Testis (tissue), 2 donors: ENCODE results near the gene FPGT.

Source experiments
- POLR2A ChIP-seq: fragments of 450-650 bp; IDR thresholded peaks from one replicate; pipeline ENCODE4 v1.6.1; 2017; ENCODE audit warnings: antibody characterized with exemption, mild to moderate bottlenecking, moderate library complexity
- TF ChIP-seq, protein P1 (sequence below), 3 experiments: fragments of 450-650 bp in 2 of 3; fragments of 200-600 bp in 1 of 3; sonication (generic) in 1 of 3; IDR thresholded peaks; one replicate each; pipeline ENCODE4 v1.5.1; 2016 to 2019; ENCODE audit warnings: antibody characterized with exemption in 3 of 3, mild to moderate bottlenecking in 2 of 3, moderate library complexity in 1 of 3

GRCh38 chr1:74197255-74197654, 787 bp upstream of the FPGT start:
- TF ChIP-seq, protein P1, sequence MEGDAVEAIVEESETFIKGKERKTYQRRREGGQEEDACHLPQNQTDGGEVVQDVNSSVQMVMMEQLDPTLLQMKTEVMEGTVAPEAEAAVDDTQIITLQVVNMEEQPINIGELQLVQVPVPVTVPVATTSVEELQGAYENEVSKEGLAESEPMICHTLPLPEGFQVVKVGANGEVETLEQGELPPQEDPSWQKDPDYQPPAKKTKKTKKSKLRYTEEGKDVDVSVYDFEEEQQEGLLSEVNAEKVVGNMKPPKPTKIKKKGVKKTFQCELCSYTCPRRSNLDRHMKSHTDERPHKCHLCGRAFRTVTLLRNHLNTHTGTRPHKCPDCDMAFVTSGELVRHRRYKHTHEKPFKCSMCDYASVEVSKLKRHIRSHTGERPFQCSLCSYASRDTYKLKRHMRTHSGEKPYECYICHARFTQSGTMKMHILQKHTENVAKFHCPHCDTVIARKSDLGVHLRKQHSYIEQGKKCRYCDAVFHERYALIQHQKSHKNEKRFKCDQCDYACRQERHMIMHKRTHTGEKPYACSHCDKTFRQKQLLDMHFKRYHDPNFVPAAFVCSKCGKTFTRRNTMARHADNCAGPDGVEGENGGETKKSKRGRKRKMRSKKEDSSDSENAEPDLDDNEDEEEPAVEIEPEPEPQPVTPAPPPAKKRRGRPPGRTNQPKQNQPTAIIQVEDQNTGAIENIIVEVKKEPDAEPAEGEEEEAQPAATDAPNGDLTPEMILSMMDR (IDR thresholded peaks at IDR 0.05): no peak
- no peak for TF ChIP-seq POLR2A
